Measurements from ENCODE around the gene FADS6.

Gene FADS6

GRCh38 chr17:74850310-74850709 lies 43.1 kb downstream of the FADS6 start:
- TF ChIP-seq CTCF (IDR thresholded peaks at IDR 0.05; ENCODE audit: low read length) (no peak), EZH2phosphoT487 (IDR thresholded peaks at IDR 0.05; ENCODE audit: low read length) (no peak), EZH2 (optimal IDR thresholded peaks at IDR 0.05; ENCODE audit: low read depth, low read length) (no peak)
- Histone ChIP-seq H4K20me1 (ENCODE audit: insufficient read depth, low read length) (no peaks in the 10 kb centered on the region), H3K9me3 (replicated peaks; ENCODE audit: insufficient read depth, low read length) (no peaks in the 10 kb centered on the region), H3K79me2 (ENCODE audit: low read length) (no peaks in the 10 kb centered on the region), H3K27me3 (replicated peaks; ENCODE audit: insufficient read depth, low read length) (peaks cover 20% of the 10 kb centered on the region), H3K9me2 (replicated peaks; ENCODE audit: insufficient read depth, low read length) (no peaks in the 10 kb centered on the region), H3K4me2 (ENCODE audit: low read depth, low read length) (no peak overlapping the region), H3F3A (ENCODE audit: insufficient read depth, low read length) (no peaks in the 10 kb centered on the region), H3K36me3 (replicated peaks; ENCODE audit: insufficient read depth, low read length) (no peaks in the 10 kb centered on the region), H3K4me3 (ENCODE audit: low read length) (no peak overlapping the region), H3K27ac (ENCODE audit: low read length) (no peak overlapping the region), H3K4me1 (ENCODE audit: low read length) (no peaks in the 10 kb centered on the region), H3K9ac (ENCODE audit: low read length) (no peak overlapping the region), H2AFZ (ENCODE audit: low read length) (no peak overlapping the region)
- DNase-seq, result no peak

DNA sequence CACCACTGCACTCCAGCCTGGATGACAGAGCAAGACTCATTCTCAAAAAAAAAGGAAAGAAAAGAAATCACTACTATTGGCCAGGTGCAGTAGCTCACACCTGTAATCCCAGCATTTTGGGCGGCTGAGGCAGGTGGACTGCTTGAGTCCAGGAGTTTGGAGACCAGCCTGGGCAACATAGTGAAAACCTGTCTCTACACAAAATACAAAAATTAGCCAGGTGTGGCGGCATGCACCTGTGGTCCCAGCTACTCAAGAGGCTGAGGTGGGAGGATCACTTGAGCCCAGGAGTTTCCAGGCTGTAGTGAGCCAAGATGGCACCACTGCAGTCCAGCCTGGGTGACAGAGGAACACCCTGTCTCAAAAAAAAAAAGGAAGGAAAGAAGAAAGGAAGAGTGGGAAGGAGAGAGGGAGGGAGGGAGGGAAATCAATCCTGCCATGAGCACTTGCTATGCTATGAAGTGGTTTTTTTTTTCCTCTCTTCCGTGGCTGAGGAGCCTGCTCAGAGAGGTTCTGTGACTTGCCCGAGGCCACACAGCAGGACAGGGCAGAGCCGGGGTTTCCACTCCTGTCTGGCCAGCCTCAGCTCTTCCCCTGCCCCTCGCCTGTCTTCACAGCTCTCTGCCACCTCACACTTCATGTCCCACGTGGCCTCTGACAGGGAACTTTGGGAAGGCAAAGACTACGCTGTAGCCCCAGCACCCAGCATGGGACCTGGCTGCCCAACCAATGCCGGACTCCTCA lies 44.6 kb downstream of the FADS6 start:
- Histone ChIP-seq H3K9me3 (replicated peaks; ENCODE audit: insufficient read depth, low read length) (no peaks in the 10 kb centered on the region), H3K36me3 (replicated peaks; ENCODE audit: insufficient read depth, low read length) (no peaks in the 10 kb centered on the region), H3K4me3 (ENCODE audit: low read length) (no peak overlapping the region), H3F3A (ENCODE audit: insufficient read depth, low read length) (no peaks in the 10 kb centered on the region), H4K20me1 (ENCODE audit: insufficient read depth, low read length) (no peaks in the 10 kb centered on the region), H3K9me2 (replicated peaks; ENCODE audit: insufficient read depth, low read length) (no peaks in the 10 kb centered on the region), H3K4me1 (ENCODE audit: low read length) (no peaks in the 10 kb centered on the region), H3K4me2 (ENCODE audit: low read depth, low read length) (no peak overlapping the region), H3K27me3 (replicated peaks; ENCODE audit: insufficient read depth, low read length) (peaks cover 8% of the 10 kb centered on the region), H3K79me2 (ENCODE audit: low read length) (no peaks in the 10 kb centered on the region), H3K27ac (ENCODE audit: low read length) (no peak overlapping the region), H2AFZ (ENCODE audit: low read length) (no peak overlapping the region), H3K9ac (ENCODE audit: low read length) (no peak overlapping the region)
- no peak for DNase-seq
- TF ChIP-seq EZH2phosphoT487 (IDR thresholded peaks at IDR 0.05; ENCODE audit: low read length) (no peak), CTCF (IDR thresholded peaks at IDR 0.05; ENCODE audit: low read length) (no peak), EZH2 (optimal IDR thresholded peaks at IDR 0.05; ENCODE audit: low read depth, low read length) (no peak)

- no peaks in the 10 kb centered on the region for H3K79me2 ChIP-seq (ENCODE audit: low read length)
- no peaks in the 10 kb centered on the region for H3K9me3 ChIP-seq (replicated peaks; ENCODE audit: insufficient read depth, low read length)
- H2AFZ ChIP-seq (ENCODE audit: low read length), result no peak overlapping the region
- H3K4me2 ChIP-seq (ENCODE audit: low read depth, low read length), result no peak overlapping the region
- no peak for DNase-seq
- no peaks in the 10 kb centered on the region for H4K20me1 ChIP-seq (ENCODE audit: insufficient read depth, low read length)
- H3K27ac ChIP-seq (ENCODE audit: low read length), result no peak overlapping the region
- TF ChIP-seq EZH2phosphoT487 (IDR thresholded peaks at IDR 0.05; ENCODE audit: low read length) (no peak), CTCF (IDR thresholded peaks at IDR 0.05; ENCODE audit: low read length) (no peak), EZH2 (optimal IDR thresholded peaks at IDR 0.05; ENCODE audit: low read depth, low read length) (no peak)
- no peak overlapping the region for H3K4me3 ChIP-seq (ENCODE audit: low read length)
- no peak overlapping the region for H3K9ac ChIP-seq (ENCODE audit: low read length)
- no peaks in the 10 kb centered on the region for H3F3A ChIP-seq (ENCODE audit: insufficient read depth, low read length)
- no peaks in the 10 kb centered on the region for H3K9me2 ChIP-seq (replicated peaks; ENCODE audit: insufficient read depth, low read length)
- no peaks in the 10 kb centered on the region for H3K36me3 ChIP-seq (replicated peaks; ENCODE audit: insufficient read depth, low read length)
- H3K27me3 ChIP-seq (replicated peaks; ENCODE audit: insufficient read depth, low read length), result no peaks in the 10 kb centered on the region; the same call in 1 of the 2 replicates
- H3K4me1 ChIP-seq (ENCODE audit: low read length), result no peaks in the 10 kb centered on the region
Observed at GRCh38 chr17:74846621-74847020, 46.8 kb downstream of the FADS6 start.
